Measurements from ENCODE around the gene GGCX.
"Not testable (repeated sequence)": the region's sequence is repeated elsewhere in the genome, so short reads cannot be mapped to it uniquely, and the experiment has no call there.

Gene GGCX

DNA sequence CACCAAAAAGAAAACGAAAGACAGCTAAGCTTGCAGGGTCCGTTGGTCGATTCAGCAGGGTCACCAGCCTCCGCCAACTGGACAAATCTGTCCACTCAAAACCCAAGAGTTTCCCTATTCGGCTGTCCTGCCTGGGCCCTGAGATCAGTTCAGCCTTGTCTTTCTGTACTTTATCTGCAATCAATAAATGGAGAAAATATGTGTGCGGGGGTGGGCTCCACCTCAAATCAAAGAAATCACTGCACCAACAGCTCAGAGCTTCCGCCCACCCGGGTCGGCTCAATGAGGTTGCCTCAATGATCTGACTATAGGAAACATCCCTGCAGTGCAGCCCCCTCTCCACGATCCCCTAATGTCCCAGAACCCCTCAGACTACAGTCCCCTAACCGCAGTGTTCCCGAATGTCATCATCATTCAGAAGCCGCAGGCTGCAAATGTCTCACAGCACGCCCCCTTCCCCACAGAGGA, 447 bp downstream of the GGCX start:
- no peak for DNase-seq

- not testable (repeated sequence) for DNase-seq
Measured at GRCh38 chr2:85560403-85560726, 928 bp downstream of the GGCX start.

DNA sequence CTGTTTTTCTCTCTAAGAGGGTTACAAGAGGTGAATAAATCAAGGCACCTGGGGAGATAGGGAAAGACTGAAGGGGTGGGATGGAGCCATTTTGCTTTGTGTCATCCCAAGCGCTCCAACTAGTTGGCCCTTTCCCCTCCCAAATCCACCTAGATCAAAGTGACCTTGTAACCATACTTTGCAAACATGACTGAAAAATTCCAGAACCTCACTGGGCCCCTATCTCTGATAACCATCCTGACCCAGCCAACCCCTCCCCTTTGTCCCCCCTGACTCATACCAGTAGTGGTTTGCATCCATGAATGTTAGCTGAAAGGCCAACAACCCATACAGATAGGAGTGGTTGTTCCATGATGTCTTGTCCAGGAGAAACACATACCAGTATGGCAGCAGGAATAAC, 3.1 kb downstream of the GGCX start:
- DNase-seq = no peak

DNA sequence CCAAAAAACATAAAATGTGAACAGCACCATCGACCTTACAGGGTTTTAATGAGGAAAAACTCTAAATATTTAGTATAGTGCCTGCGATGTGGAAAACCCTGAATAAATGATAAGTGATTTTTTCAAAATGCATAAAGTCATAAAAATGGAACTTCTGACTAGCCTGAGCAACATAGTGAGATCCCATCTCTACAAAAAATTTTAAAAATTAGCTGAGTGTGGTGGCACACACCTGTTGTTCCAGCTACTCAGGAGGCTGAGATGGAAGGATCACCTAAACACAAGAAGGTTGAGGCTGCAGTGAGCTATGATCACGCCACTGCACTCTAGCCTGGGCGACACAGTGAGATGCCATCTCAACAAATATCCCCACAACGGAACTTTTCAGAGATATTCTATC, 4.2 kb downstream of the GGCX start:
- DNase-seq = no peak

- no peak for DNase-seq
Measured at GRCh38 chr2:85554980-85555612, 6.2 kb downstream of the GGCX start.

DNA sequence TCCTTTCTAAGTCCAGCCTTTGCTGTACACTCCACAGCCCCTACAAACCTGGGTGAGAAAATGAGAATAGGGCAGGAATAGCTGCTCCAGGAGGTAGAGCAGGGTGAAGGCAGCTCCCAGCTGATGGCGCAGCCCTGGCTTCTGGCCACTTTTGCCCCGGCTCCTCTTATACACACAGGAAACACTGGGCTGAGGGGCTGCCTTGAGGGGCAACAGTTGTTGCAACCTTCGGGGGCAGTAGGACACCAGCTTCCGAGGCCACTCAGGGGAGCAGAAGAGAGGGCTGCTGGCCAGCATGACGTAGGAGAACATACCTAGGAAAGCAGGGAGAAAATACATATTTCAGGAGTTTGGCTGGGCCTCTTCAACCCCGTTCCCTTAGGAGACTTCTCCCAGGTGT, 8.1 kb downstream of the GGCX start:
- DNase-seq = no peak

DNA sequence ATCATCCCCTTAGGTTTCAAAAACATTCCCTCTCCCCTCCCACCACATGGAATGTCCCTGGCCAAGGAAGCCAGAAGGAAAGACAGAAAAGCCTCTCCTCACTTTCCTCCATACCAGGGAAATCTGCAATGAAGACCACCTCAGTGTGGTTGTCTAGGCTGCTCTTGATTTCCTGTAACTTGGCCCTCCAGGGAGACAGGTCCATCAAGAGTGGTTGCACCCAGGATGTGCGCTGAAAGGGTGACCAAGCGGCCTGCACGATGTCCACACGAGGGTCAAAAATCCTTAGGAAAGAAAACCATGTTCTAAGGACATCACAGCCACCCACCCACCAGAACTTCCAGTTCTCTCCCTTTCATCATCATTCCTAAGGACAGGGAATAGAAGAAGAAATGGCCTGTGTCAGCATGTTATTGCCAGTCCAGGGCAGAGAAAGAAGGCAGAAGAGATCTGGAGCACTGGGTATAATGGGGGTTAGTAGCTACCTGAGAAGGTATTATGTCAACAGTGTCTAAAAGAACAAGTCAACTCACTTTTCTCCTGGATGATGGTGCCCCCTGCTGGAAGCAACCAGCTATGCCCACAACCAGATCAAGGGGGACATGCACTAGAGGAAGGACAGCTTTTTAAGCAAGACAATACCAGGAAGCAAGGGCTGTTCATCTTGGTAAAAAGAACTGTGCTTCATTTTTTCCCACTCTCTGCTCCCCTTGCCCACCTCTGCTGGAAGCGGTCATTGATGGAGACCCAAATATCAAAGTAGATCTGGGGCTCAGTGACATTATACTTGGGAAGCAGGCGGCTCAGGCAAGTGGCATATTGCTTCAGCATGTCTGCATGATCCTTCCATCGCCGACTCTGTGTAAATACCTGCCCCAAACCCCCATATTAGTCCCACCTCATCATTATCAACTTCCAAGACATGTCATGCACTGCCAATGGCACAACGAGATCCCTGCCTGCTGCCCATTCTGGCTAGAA, 9.3 kb downstream of the GGCX start:
- DNase-seq = peak; percentile 10

- no peak for DNase-seq
Measured at GRCh38 chr2:85550486-85550885, 10.8 kb downstream of the GGCX start.

- DNase-seq = no peak
Measured at GRCh38 chr2:85549826-85550225, 11.5 kb downstream of the GGCX start.

DNA sequence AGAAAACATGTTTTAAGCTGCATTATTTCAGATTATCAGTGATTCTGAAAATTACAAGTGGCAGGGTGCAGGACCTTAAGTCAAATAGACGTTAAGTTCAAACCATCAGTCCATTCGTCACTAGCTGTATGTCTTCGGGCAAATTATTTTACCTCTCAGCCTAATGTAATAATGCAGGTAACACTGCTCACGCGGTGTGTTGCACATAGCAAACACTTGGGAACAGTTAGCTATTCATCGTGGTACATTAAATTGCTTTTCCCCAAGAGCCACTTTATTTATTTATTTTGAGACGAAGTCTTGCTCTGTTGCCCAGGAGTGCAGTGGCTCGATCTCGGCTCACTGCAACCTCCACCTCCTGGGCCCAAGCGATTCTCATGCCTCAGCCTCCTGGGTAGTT, 12.2 kb downstream of the GGCX start:
- DNase-seq = no peak

DNA sequence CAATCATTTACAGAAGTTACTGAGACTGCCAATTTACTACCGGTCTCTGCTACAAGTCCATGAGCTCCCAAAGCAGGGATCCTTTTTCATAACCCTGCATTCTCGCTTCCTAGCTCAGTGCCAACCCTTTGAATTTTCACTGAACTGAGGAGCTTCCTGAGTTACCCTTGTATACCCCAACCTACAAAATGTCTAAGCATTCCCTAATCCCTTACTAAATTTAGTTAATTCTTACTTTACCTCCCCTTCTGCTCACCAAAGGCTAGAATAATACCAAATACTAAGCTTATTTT, 12.7 kb downstream of the GGCX start:
- no peak for DNase-seq

DNA sequence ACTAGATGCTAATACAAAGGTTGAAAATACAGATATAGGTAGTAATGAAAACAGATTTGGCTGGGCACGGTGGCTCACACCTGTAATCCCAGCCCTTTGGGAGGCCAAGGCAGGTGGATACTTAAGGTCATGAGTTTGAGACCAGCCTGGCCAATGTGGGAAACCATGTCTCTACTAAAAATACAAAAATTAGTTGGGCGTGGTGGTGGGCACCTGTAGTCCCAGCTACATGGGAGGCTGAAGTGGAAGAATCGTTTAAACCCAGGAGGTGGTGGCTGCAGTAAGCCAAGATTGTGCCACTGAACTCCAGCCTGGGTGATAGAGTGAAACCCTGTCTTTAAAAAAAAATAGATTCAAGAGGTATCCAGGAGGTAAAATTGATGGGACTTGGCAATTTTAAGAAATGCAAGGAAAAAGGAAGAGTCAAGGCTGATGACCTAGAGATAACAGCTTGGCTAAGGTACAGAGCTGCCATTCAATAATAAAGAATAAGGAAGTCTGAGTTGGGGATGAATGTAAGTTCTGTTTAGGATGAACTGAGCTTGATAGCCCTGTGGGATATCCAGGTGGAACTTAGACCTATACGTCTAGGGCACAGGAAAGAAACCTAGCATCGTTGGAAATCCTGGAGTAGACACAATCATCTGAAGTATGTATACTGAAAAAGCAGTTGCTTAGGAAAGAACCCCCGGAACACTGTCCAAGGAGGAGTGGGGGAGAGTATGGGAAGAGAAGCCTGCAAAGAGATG, 13.3 kb downstream of the GGCX start:
- no peak for DNase-seq

DNA sequence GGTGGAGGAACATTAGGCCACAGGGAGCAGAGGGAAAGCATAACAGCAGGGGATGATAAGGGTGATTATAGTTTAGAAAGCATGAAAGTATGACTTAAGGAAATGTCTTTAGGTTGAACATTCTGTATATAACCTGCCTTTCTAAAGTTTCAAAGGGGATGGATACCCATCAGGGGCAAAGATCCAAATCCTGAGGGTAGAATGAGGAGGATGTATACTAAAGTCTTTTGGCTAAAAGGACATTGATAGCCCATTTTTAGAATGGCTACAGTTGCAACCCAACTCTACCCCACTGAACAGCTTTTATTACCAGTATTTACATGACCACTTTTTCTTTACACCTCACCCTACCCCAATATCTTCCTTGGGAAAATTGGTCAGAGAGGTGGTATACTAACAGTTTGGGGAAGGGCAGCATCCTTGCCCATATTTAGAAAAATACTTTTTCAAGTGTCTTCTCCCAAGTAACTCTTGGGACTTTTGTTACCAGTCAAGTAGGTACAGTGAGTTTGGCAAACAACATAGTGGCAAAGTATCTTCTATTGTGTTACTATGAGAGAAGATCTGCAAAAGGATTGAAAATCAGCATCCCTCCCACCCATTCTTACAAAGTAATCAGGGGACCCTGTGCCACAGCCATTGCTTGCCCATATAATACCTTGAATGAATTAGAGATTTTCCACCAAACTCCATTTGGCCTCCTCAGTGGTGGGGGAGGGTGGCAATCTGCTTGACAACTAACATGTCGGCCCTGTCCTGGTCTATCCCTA, 14.0 kb downstream of the GGCX start:
- no peak for DNase-seq

GRCh38 chr2:85545780-85546240, 15.5 kb downstream of the GGCX start:
- DNase-seq = no peak

DNA sequence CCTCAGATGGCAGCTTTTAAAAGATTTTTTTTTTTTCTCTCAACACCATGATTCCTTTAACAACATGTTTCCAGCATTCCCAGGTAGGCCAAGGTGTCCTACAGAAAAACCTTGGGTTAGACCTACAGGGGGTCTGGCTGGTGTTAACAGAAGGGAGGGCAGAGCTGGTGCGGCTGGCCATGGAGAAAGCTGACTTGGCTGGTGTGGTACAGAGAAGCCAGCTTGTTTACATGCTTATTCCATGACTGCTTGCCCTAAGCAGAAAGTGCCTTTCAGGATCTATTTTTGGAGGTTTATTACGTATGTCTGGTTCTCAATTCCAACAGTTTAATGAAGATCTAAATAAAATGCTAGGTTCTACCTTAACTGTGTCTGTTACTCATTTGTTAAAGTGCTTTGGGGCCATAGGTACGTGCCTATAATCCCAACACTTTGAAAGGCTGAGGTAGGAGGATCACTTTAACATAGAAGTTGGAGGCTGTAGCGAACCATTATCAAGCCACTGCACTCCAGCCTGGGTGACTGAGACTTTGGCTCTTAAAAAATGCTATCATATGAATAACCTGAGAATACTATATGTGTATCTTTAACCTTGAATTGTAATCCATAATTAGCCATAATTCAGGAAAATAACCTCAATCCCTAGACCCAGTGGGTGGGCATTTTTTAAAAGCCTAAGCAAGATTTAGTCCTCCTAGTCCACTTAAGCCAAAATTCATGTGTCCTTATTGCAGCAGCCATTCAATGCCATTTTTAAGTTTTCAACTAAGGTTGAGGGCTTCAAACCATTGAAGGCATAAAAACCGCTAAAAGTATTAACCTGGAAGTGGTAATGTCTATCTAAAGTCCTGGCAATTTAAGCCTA, 16.1 kb downstream of the GGCX start:
- not testable (repeated sequence) for DNase-seq

DNA sequence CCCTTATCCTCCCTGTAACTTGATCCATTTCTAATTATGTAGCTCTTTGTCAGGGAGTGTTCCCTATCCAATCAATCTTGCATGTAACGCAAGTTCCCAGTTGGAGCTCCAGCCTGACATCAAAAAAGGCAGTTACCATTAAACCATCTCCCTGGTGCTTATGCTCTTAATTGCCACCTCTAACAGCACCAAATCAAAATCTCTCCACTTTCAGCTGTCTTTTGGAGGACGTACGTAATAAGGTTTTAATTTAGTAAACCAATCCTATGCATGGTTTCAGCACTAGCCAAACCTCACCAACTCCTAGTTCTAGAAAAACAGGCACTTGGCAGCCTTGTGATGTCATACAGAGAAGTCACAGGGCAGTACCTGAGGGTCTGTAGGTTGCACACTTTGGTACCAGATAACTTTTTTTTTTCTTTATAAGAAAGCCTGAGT, 17.0 kb downstream of the GGCX start:
- peak; percentile 28 for DNase-seq

DNA sequence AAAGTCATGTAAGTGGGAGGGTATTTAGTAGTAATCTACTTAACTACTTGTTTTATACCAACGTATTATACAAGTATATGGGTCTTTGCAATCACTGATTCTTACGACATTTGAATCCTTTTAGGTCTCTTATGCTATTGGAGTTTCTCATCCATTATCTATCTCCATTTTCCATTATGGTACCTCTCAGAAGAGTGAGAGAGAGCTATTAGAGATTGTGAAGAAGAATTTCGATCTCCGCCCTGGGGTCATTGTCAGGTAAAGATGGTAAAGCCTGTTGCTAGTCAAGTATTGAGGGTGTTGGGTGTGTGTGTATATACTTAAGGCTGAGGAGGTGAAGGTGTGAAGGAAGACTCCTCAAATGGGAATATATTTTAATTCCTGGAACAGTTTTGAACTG, 18.5 kb downstream of the GGCX start:
- no peak for DNase-seq

DNA sequence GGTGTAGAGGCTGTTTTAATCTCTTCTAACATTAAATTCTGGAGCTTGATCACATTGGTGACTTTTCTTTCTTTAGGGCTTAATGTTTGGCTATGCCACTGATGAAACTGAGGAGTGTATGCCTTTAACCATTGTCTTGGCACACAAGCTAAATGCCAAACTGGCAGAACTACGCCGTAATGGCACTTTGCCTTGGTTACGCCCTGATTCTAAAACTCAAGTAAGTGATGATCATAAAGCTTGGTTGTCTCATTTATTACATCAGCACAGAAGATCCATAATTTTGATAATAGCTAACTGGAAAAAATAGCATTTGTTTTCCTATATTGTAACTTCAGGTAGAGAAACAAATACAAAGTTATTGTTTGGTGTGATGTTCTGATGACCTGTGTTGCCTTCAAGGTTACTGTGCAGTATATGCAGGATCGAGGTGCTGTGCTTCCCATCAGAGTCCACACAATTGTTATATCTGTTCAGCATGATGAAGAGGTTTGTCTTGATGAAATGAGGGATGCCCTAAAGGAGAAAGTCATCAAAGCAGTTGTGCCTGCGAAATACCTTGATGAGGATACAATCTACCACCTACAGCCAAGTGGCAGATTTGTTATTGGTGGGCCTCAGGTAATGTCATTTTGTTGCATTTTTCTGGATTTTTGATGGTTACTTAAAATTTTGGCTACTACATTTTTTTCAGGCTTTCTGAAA, 19.4 kb downstream of the GGCX start:
- DNase-seq = no peak

- no peak for DNase-seq
Measured at GRCh38 chr2:85541262-85541661, 20.0 kb downstream of the GGCX start.

- DNase-seq = no peak
Measured at GRCh38 chr2:85540133-85540648, 21.1 kb downstream of the GGCX start.
